Measurements from ENCODE around the gene KDM4C. TPM values are rescaled to one million over a fixed set of nuclear protein-coding genes. Genes with fewer than 3 reads are reported as not detected.

The KDM4C gene
- total and polyA plus RNA-seq, 2 of the 13 experiments (the other 11 are each of a cell fraction or from before 2014, with no cell fraction given) = 19.4 to 23.6 TPM

DNA sequence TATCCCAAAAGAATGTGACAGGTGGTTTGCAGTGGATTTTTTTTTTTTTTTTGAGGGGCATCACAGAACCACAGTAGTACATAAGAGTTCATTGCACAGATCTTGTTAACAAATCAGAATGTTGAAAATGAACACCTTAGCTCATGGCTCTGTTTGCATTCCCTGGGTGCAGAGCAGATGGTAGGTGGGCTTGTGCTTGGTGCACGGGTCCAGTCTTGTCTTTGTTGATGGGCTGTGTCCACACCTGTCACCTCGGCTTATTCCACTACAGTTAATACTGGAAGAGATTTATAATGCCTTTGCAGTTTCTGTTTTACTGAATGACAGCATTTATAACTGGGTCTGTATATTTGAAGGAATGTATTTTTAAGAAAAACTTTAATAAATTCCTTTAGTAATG is 146.6 kb downstream of the KDM4C start (continued):
- TF ChIP-seq FOXM1 (CRISPR knock-in tag; IDR thresholded peaks at IDR 0.05) (no peak), KAT8 (CRISPR knock-in tag; IDR thresholded peaks at IDR 0.05) (no peak), SYNCRIP (IDR thresholded peaks at IDR 0.05; ENCODE audit: insufficient read depth, low read depth, low read length) (no peak)

- H3K27me3 ChIP-seq (ENCODE audit: control insufficient read depth in 1 of 2, insufficient read depth in 2 of 2, low read length in 2 of 2) = no peaks in the 10 kb centered on the region
- CTCF ChIA-PET (ENCODE audit: low intra/inter-chr PET ratio, low total read pairs) = no interaction called here
- ATAC-seq (no peak), FAIRE-seq (no peak), DNase-seq (ENCODE audit: low spot score) (no peak)
- peak overlapping the region; percentile 29; the same call in 1 of the 2 replicates for H3K4me2 ChIP-seq (ENCODE audit: low read depth, low read length)
- H3K4me3 ChIP-seq (replicated peaks in 1 of 3; ENCODE audit: insufficient read depth in 1 of 3, low read depth in 2 of 3, low read length in 3 of 3) = no peak overlapping the region
- POLR2A ChIA-PET = no interaction called here
- WGBS (ENCODE audit: low lambda C conversion rate) = 61% methylated on average over 6 of the region's 6 CpGs
- intact Hi-C loops (cut with micrococcal nuclease; ENCODE audit: unreplicated experiment) (loop anchor here (2.0 kb wide), 1 partner anchor 79 kb away; no protein-coding TSS in a partner anchor), in situ Hi-C loops (cut with HindIII; ENCODE audit: extremely low pct_ligation_motif_present, low pct_unique_long_range_greater_than_20kb) (loop anchor here (5.0 to 25.0 kb wide), 3 partner anchors 66 to 631 kb away; no protein-coding TSS in a partner anchor)
- H3K4me1 ChIP-seq (ENCODE audit: insufficient read depth, low read length) = peaks cover 75% of the 10 kb centered on the region
- peak overlapping the region; percentile 52 for H3K27ac ChIP-seq (ENCODE audit: extremely low read length, insufficient read depth, low read length)
- no TSS peak for BruUV-seq (replicated peaks)
- no peaks in the 10 kb centered on the region for H4K20me1 ChIP-seq (ENCODE audit: insufficient read depth, low read length)
- H3K9ac ChIP-seq (ENCODE audit: insufficient read depth, low read depth, low read length) = no peak overlapping the region; the same call in 1 of the 2 replicates
- no peaks in the 10 kb centered on the region for H3K9me3 ChIP-seq (ENCODE audit: low read length)
- H3K36me3 ChIP-seq (replicated peaks in 1 of 2; ENCODE audit: control insufficient read depth in 1 of 2, insufficient read depth in 2 of 2, low read length in 2 of 2) = no peaks in the 10 kb centered on the region; a peak in 1 of 5 replicates
- H2AFZ ChIP-seq (ENCODE audit: low read length) = no peak overlapping the region
- H3K79me2 ChIP-seq (ENCODE audit: insufficient read depth, low read length) = peaks cover 32% of the 10 kb centered on the region
- TF ChIP-seq, protein P1, sequence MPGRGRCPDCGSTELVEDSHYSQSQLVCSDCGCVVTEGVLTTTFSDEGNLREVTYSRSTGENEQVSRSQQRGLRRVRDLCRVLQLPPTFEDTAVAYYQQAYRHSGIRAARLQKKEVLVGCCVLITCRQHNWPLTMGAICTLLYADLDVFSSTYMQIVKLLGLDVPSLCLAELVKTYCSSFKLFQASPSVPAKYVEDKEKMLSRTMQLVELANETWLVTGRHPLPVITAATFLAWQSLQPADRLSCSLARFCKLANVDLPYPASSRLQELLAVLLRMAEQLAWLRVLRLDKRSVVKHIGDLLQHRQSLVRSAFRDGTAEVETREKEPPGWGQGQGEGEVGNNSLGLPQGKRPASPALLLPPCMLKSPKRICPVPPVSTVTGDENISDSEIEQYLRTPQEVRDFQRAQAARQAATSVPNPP (CRISPR knock-in tag; IDR thresholded peaks at IDR 0.05) = no peak
- TF ChIP-seq CCDC6 (CRISPR knock-in tag; IDR thresholded peaks at IDR 0.05) = no peak
- TF ChIP-seq ARID5B (CRISPR knock-in tag; IDR thresholded peaks at IDR 0.05) = peak; percentile 28; the same call in 1 of the 2 replicates
- TF ChIP-seq GFI1 (CRISPR knock-in tag; IDR thresholded peaks at IDR 0.05; ENCODE audit: borderline replicate concordance) = 0 out of 2 replicates have a peak, but pooled peaks have one; percentile 15
- TF ChIP-seq BHLHE40 (IDR thresholded peaks at IDR 0.05; ENCODE audit: low read length) = no peak
- TF ChIP-seq HNF1A (IDR thresholded peaks at IDR 0.05; ENCODE audit: low read depth) = peak; percentile 56; the same call in 1 of the 2 replicates
- no peak for TF ChIP-seq HNF1A (CRISPR knock-in tag; IDR thresholded peaks at IDR 0.05; ENCODE audit: borderline replicate concordance)
- no peak for TF ChIP-seq NR2F6 (IDR thresholded peaks at IDR 0.05)
- TF ChIP-seq NR2F6 (CRISPR knock-in tag; IDR thresholded peaks at IDR 0.05) = 0 out of 2 replicates have a peak, but pooled peaks have one; percentile 31
- TF ChIP-seq CCAR2 (optimal IDR thresholded peaks at IDR 0.05; ENCODE audit: low read depth, low read length) = no peak
- TF ChIP-seq SRSF4 (IDR thresholded peaks at IDR 0.05; ENCODE audit: low read depth, low read length, poor library complexity, severe bottlenecking) = no peak
Observed at GRCh38 chr9:6905850-6906375, 148.1 kb downstream of the KDM4C start.
